Pancreas (tissue), 10 donors: ENCODE results near the gene IQGAP1. TPM values are rescaled to one million over a fixed set of nuclear protein-coding genes. Genes with fewer than 3 reads are reported as not detected.
A peak's percentile ranks its signal among the peaks of the same experiment; 100 is the strongest.

ENCODE experiments used
- ATAC-seq, 4 donors: fragments of 200-7000 bp; cut with Tn5 transposase; one replicate each; pipeline versions ENCODE4 v1.8.0 to v1.9.1; 2020; ENCODE audit warnings: mild to moderate bottlenecking in 4 of 4, moderate library complexity in 4 of 4
- DNase-seq, 6 donors: peaks; one replicate each; pipeline ENCODE4 v3.0.0-alpha.2; 2020
- FAIRE-seq: peaks from 2 replicates; lab custom pipeline; 2012; peaks lifted over from hg19 to GRCh38; lab: Jason Lieb, UNC
- H3K27ac ChIP-seq, 4 donors: fragments of 200-600 bp; sonication (generic); 1 replicate in 3 of 4; 2 replicates in 1 of 4; pipeline versions ENCODE4 v1.5.0 to v1.8.0; 2020
- H3K27me3 ChIP-seq, 4 donors: fragments of 200-600 bp; one replicate each; pipeline ENCODE4 v1.8.0; 2021
- H3K36me3 ChIP-seq, 3 donors: fragments of 200-600 bp; sonication (generic) in 1 of 3; one replicate each; pipeline versions ENCODE4 v1.5.0 to v1.8.0; 2020 to 2021
- H3K4me1 ChIP-seq, 3 donors: fragments of 200-600 bp; one replicate each; pipeline ENCODE4 v1.8.0; 2021
- H3K4me3 ChIP-seq, 4 donors: fragments of 200-600 bp; sonication (generic) in 2 of 4; one replicate each; pipeline versions ENCODE4 v1.5.0 to v1.8.0; 2020 to 2021
- H3K9me3 ChIP-seq, 4 donors: fragments of 200-600 bp; one replicate each; pipeline ENCODE4 v1.8.0; 2021
- CTCF ChIP-seq, 4 donors: fragments of 200-600 bp; sonication (generic) in 3 of 4; IDR thresholded peaks; one replicate each; pipeline versions ENCODE4 v1.5.0 to v1.8.0; 2021; ENCODE audit warnings: antibody characterized with exemption in 4 of 4
- WGBS, 2 donors: extraction: QIAGEN DNeasy Blood & Tissue Kit; methylation state at CpG; one replicate each; pipeline ENCODE4 v1.1.7; 2013; 5-methylcytosine and 5-hydroxymethylcytosine counted together
- intact Hi-C, 3 donors: fragments of 100-400 bp; cut with DNase I; formaldehyde crosslinking; loops; one replicate each; pipeline versions ENCODE4 v1.11.1 to v1.14.2; 2022
- polyA plus RNA-seq, 2 donors: library from polyadenylated mRNA; stranded (reverse); fragments of 200-250 nt; gene quantifications; one replicate each; pipeline ENCODE4 v1.2.3, GENCODE V29; 2013
- total RNA-seq, 6 donors: library from RNA; stranded (reverse); fragmentation: NEBNext Ultra II Directional in 4 of 6; extraction: Animal tissue kit (Norgen Biotek cat#: 25700) in 4 of 6; gene quantifications; one replicate each; pipeline versions ENCODE4 v1.2.1 to v1.2.4, GENCODE V29; 2021 to 2023
- donor health status: healthy with polysubstance abuse.
- donor health status: DM: no; HTN: no; CAD: no; lungs with moderate emphysema.
- donor health status: DM: no; HTN: no; CAD: no.
- donor health status: control.
- donor health status: control.
- donor health status: Bipolar disorder and iron deficiency.
- donor health status: DM: yes; HTN: yes; CAD: no.
- donor health status: DM: no; HTN: no; CAD: no.
- donor health status: DM: no; HTN: no; CAD: no.
- donor health status: DM: yes; HTN: yes; CAD: no.

Gene IQGAP1
- total and polyA plus RNA-seq, 8 donors: 20.6 to 103 (median 43.3) TPM

- Histone ChIP-seq H3K9me3 (no peaks in the 10 kb centered on the region), H3K27me3 (no peaks in the 10 kb centered on the region), H3K36me3 (peaks cover 0 to 35% (median 13%) of the 10 kb centered on the region in 3 donors), H3K4me1 (no peaks in the 10 kb centered on the region), H3K4me3 (no peak overlapping the region), H3K27ac (no peak overlapping the region)
- ATAC-seq: no peak
- 100% methylated on average over 3 of the region's 3 CpGs for WGBS, 2 donors
- no peak for DNase-seq
- FAIRE-seq: no peak
- intact Hi-C loops: no loop called here
- no peak for TF ChIP-seq CTCF (IDR thresholded peaks at IDR 0.05)
Measured at GRCh38 chr15:90471126-90471525, 83.1 kb downstream of the IQGAP1 start.

- intact Hi-C loops: no loop called here
- DNase-seq (no peak), ATAC-seq (no peak), FAIRE-seq (no peak)
- peaks cover 0 to 35% (median 17%) of the 10 kb centered on the region in 3 donors for H3K36me3 ChIP-seq
- no peak overlapping the region for H3K27ac ChIP-seq
- WGBS, 2 donors: 77 to 79% methylated on average over 4 of the region's 4 CpGs
- no peaks in the 10 kb centered on the region for H3K9me3 ChIP-seq
- TF ChIP-seq CTCF (IDR thresholded peaks at IDR 0.05): no peak
- H3K27me3 ChIP-seq: no peaks in the 10 kb centered on the region
- H3K4me1 ChIP-seq: no peaks in the 10 kb centered on the region
- no peak overlapping the region for H3K4me3 ChIP-seq
Measured at GRCh38 chr15:90471769-90472168, 83.7 kb downstream of the IQGAP1 start.

- ATAC-seq (peak; percentile 72 to 85 (median 75)), DNase-seq (peak in 3 of 6 donors; percentile 24 to 59 (median 46)), FAIRE-seq (no peak)
- Histone ChIP-seq H3K27me3 (no peaks in the 10 kb centered on the region), H3K4me3 (no peak overlapping the region), H3K27ac (peak overlapping the region in 2 of 4 donors; percentile 42 to 74), H3K4me1 (peaks cover 0 to 20% (median 13%) of the 10 kb centered on the region in 3 donors), H3K36me3 (peaks cover 5 to 48% (median 15%) of the 10 kb centered on the region in 3 donors), H3K9me3 (no peaks in the 10 kb centered on the region)
- TF ChIP-seq CTCF (IDR thresholded peaks at IDR 0.05): no peak
- intact Hi-C loops: no loop called here
- 28 to 32% methylated on average over 8 of the region's 8 CpGs for WGBS, 2 donors
Measured at GRCh38 chr15:90478846-90479481, 90.9 kb downstream of the IQGAP1 start.

GRCh38 chr15:90479656-90480055 lies 91.6 kb downstream of the IQGAP1 start:
- Histone ChIP-seq H3K9me3 (no peaks in the 10 kb centered on the region), H3K4me1 (peaks cover 0 to 20% (median 13%) of the 10 kb centered on the region in 3 donors), H3K36me3 (peaks cover 10 to 51% (median 21%) of the 10 kb centered on the region in 3 donors), H3K27ac (peak overlapping the region in 2 of 4 donors; percentile 36 to 74), H3K4me3 (no peak overlapping the region), H3K27me3 (no peaks in the 10 kb centered on the region)
- 71% methylated on average over 5 of the region's 5 CpGs for WGBS, 2 donors
- intact Hi-C loops: loop anchor here in 2 of 3 donors (5.0 to 10.0 kb wide), 2 partner anchors 155 to 157 kb away; no protein-coding TSS in a partner anchor
- TF ChIP-seq CTCF (IDR thresholded peaks at IDR 0.05): no peak
- ATAC-seq (peak; percentile 22 to 64 (median 46)), DNase-seq (peak in 3 of 6 donors; percentile 32 to 55 (median 34)), FAIRE-seq (no peak)

- Histone ChIP-seq H3K4me1 (peaks cover 0 to 20% (median 13%) of the 10 kb centered on the region in 3 donors), H3K27me3 (no peaks in the 10 kb centered on the region), H3K9me3 (no peaks in the 10 kb centered on the region), H3K4me3 (no peak overlapping the region), H3K36me3 (peaks cover 10 to 56% (median 28%) of the 10 kb centered on the region in 3 donors), H3K27ac (no peak overlapping the region)
- FAIRE-seq: no peak
- intact Hi-C loops: loop anchor here in 2 of 3 donors (5.0 to 10.0 kb wide), 2 partner anchors 156 to 159 kb away; no protein-coding TSS in a partner anchor
- 77% methylated on average over 3 of the region's 3 CpGs for WGBS, 2 donors
- TF ChIP-seq CTCF (IDR thresholded peaks at IDR 0.05): no peak
- DNase-seq: no peak
- peak in 1 of 4 donors; percentile 9 for ATAC-seq
Measured at GRCh38 chr15:90481023-90481422, 93.0 kb downstream of the IQGAP1 start.
